ENCODE measurements around the gene FMN1.

- TF ChIP-seq GATA3 (IDR thresholded peaks at IDR 0.05; ENCODE audit: low read depth, low read length) (no peak), GATA2 (IDR thresholded peaks at IDR 0.05; ENCODE audit: low read depth, low read length) (no peak)
Measured at GRCh38 chr15:33234020-33234461, 39.5 kb upstream of the FMN1 start.

All from SH-SY5Y (cell line).